ENCODE results near the gene TNF.
"Not testable (repeated sequence)": the region's sequence is repeated elsewhere in the genome, so short reads cannot be mapped to it uniquely, and the experiment has no call there.

The TNF gene

GRCh38 chr6:31588871-31589650, 13.7 kb downstream of the TNF start:
- no peak for DNase-seq

- DNase-seq = not testable (repeated sequence)
Observed at GRCh38 chr6:31590691-31591090, 15.3 kb downstream of the TNF start.

GRCh38 chr6:31592396-31592771, 17.0 kb downstream of the TNF start:
- DNase-seq = no peak

GRCh38 chr6:31597006-31597405, 21.6 kb downstream of the TNF start:
- no peak for DNase-seq

- no peak for DNase-seq
Observed at GRCh38 chr6:31607317-31607716, 32.0 kb downstream of the TNF start.

- no peak for DNase-seq
Observed at GRCh38 chr6:31609519-31610406, 34.4 kb downstream of the TNF start.

GRCh38 chr6:31610968-31611367, 35.6 kb downstream of the TNF start:
- DNase-seq = no peak

- DNase-seq = no peak
Observed at GRCh38 chr6:31614075-31614619, 38.8 kb downstream of the TNF start.

GRCh38 chr6:31614684-31615578, 39.6 kb downstream of the TNF start, which contains the start of gene AIF1:
TSS of gene AIF1 (plus strand) at chr6:31615234. CDS start at chr6:31615330, 96 bp downstream.
- DNase-seq = no peak

GRCh38 chr6:31615748-31616147, 40.4 kb downstream of the TNF start:
- peak; percentile 28 for DNase-seq

- DNase-seq = no peak
Observed at GRCh38 chr6:31617010-31617409, 41.6 kb downstream of the TNF start.

- peak; percentile 93 for DNase-seq
Observed at GRCh38 chr6:31619805-31620585, 44.6 kb downstream of the TNF start.

- DNase-seq = peak; percentile 94
Observed at GRCh38 chr6:31620586-31621319, 45.4 kb downstream of the TNF start, which contains the start of gene PRRC2A. TSS of gene PRRC2A (plus strand) at chr6:31620715. CDS start at chr6:31622790, 2,075 bp downstream.

- DNase-seq = no peak
Observed at GRCh38 chr6:31621320-31621939, 46.1 kb downstream of the TNF start.

GRCh38 chr6:31621991-31622390, 46.6 kb downstream of the TNF start:
- no peak for DNase-seq

GRCh38 chr6:31622684-31623091, 47.3 kb downstream of the TNF start:
- DNase-seq = no peak

GRCh38 chr6:31624070-31624469, 48.7 kb downstream of the TNF start:
- DNase-seq = no peak

- DNase-seq = no peak
Observed at GRCh38 chr6:31626952-31627351, 51.6 kb downstream of the TNF start.

GRCh38 chr6:31627690-31628287, 52.4 kb downstream of the TNF start:
- DNase-seq = no peak

Measured in stimulated activated CD4-positive, alpha-beta T cell treated with anti-CD3 and anti-CD28 coated beads, Interleukin-12 subunit alpha, Interleukin-12 subunit beta, amount 100 ng/mL, for 4 hours (primary cell).